Measurements from ENCODE around the gene SEPTIN2. TPM values are rescaled to one million over a fixed set of nuclear protein-coding genes. Genes with fewer than 3 reads are reported as not detected.

Gene SEPTIN2
- total and polyA plus RNA-seq, 4 donors = 218 to 394 (median 294) TPM

- 89 to 94% methylated on average over 6 of the region's 6 CpGs for WGBS, 2 donors
- Histone ChIP-seq H3K36me3 (ENCODE audit: control insufficient read depth in 1 of 2, insufficient read depth in 2 of 2, low read length in 1 of 2) (no peaks in the 10 kb centered on the region), H3K27ac (ENCODE audit: low read depth in 1 of 2, low read length in 2 of 2) (no peak overlapping the region), H3K4me1 (ENCODE audit: control insufficient read depth in 1 of 2, insufficient read depth in 2 of 2, low read length in 2 of 2) (no peaks in the 10 kb centered on the region), H3K4me3 (ENCODE audit: low read length in 2 of 2) (no peak overlapping the region), H3K9me3 (ENCODE audit: control insufficient read depth, low read length) (no peaks in the 10 kb centered on the region), H3K27me3 (ENCODE audit: control insufficient read depth in 1 of 2, insufficient read depth in 2 of 2, low read length in 1 of 2) (no peaks in the 10 kb centered on the region)
- ATAC-seq (ENCODE audit: low FRiP score) (no peak), DNase-seq (no peak)
- intact Hi-C loops (cut with DNase I) = no loop called here
Observed at GRCh38 chr2:241307055-241307454, 8.7 kb upstream of the SEPTIN2 start.

- no peaks in the 10 kb centered on the region for H3K4me1 ChIP-seq (ENCODE audit: control insufficient read depth in 1 of 2, insufficient read depth in 2 of 2, low read length in 2 of 2)
Observed at GRCh38 chr2:241308267-241308666, 7.5 kb upstream of the SEPTIN2 start.

GRCh38 chr2:241308832-241309500, 6.8 kb upstream of the SEPTIN2 start:
- Histone ChIP-seq H3K36me3 (ENCODE audit: control insufficient read depth in 1 of 2, insufficient read depth in 2 of 2, low read length in 1 of 2) (no peaks in the 10 kb centered on the region), H3K27ac (ENCODE audit: low read depth in 1 of 2, low read length in 2 of 2) (no peak overlapping the region), H3K27me3 (ENCODE audit: control insufficient read depth in 1 of 2, insufficient read depth in 2 of 2, low read length in 1 of 2) (no peaks in the 10 kb centered on the region), H3K4me3 (ENCODE audit: low read length in 2 of 2) (no peak overlapping the region), H3K4me1 (ENCODE audit: control insufficient read depth in 1 of 2, insufficient read depth in 2 of 2, low read length in 2 of 2) (peaks cover 0 to 3% of the 10 kb centered on the region in 2 donors), H3K9me3 (ENCODE audit: control insufficient read depth, low read length) (no peaks in the 10 kb centered on the region)
- intact Hi-C loops (cut with DNase I) = no loop called here
- 84% methylated on average over 18 of the region's 18 CpGs for WGBS, 2 donors
- no peak for ATAC-seq (ENCODE audit: low FRiP score)
- DNase-seq = no peak

More at GRCh38 chr2:241308267-241308666, 7.5 kb upstream of the SEPTIN2 start:
- ATAC-seq (ENCODE audit: low FRiP score) (no peak), DNase-seq (no peak)
- no peaks in the 10 kb centered on the region for H3K9me3 ChIP-seq (ENCODE audit: control insufficient read depth, low read length)
- H3K36me3 ChIP-seq (ENCODE audit: control insufficient read depth in 1 of 2, insufficient read depth in 2 of 2, low read length in 1 of 2) = no peaks in the 10 kb centered on the region
- 45 to 48% methylated on average over 5 of the region's 5 CpGs for WGBS, 2 donors
- no peak overlapping the region for H3K27ac ChIP-seq (ENCODE audit: low read depth in 1 of 2, low read length in 2 of 2)
- no peak overlapping the region for H3K4me3 ChIP-seq (ENCODE audit: low read length in 2 of 2)
- intact Hi-C loops (cut with DNase I) = no loop called here
- H3K27me3 ChIP-seq (ENCODE audit: control insufficient read depth in 1 of 2, insufficient read depth in 2 of 2, low read length in 1 of 2) = no peaks in the 10 kb centered on the region

GRCh38 chr2:241309684-241310117, 6.0 kb upstream of the SEPTIN2 start:
- Histone ChIP-seq H3K4me3 (ENCODE audit: low read length in 2 of 2) (no peak overlapping the region), H3K36me3 (ENCODE audit: control insufficient read depth in 1 of 2, insufficient read depth in 2 of 2, low read length in 1 of 2) (no peaks in the 10 kb centered on the region), H3K9me3 (ENCODE audit: control insufficient read depth, low read length) (no peaks in the 10 kb centered on the region), H3K27me3 (ENCODE audit: control insufficient read depth in 1 of 2, insufficient read depth in 2 of 2, low read length in 1 of 2) (no peaks in the 10 kb centered on the region), H3K27ac (ENCODE audit: low read depth in 1 of 2, low read length in 2 of 2) (no peak overlapping the region), H3K4me1 (ENCODE audit: control insufficient read depth in 1 of 2, insufficient read depth in 2 of 2, low read length in 2 of 2) (peaks cover 0 to 3% of the 10 kb centered on the region in 2 donors)
- 55 to 62% methylated on average over 2 of the region's 2 CpGs for WGBS, 2 donors
- ATAC-seq (ENCODE audit: low FRiP score) (peak; percentile 45), DNase-seq (peak in 1 of 2 donors; percentile 48)
- intact Hi-C loops (cut with DNase I) = no loop called here

GRCh38 chr2:241310917-241311566, 4.7 kb upstream of the SEPTIN2 start:
- Histone ChIP-seq H3K4me3 (ENCODE audit: low read length in 2 of 2) (no peak overlapping the region), H3K9me3 (ENCODE audit: control insufficient read depth, low read length) (no peaks in the 10 kb centered on the region), H3K4me1 (ENCODE audit: control insufficient read depth in 1 of 2, insufficient read depth in 2 of 2, low read length in 2 of 2) (peaks cover 0 to 3% of the 10 kb centered on the region in 2 donors), H3K27me3 (ENCODE audit: control insufficient read depth in 1 of 2, insufficient read depth in 2 of 2, low read length in 1 of 2) (no peaks in the 10 kb centered on the region), H3K27ac (ENCODE audit: low read depth in 1 of 2, low read length in 2 of 2) (no peak overlapping the region), H3K36me3 (ENCODE audit: control insufficient read depth in 1 of 2, insufficient read depth in 2 of 2, low read length in 1 of 2) (no peaks in the 10 kb centered on the region)
- intact Hi-C loops (cut with DNase I) = no loop called here
- DNase-seq (no peak), ATAC-seq (ENCODE audit: low FRiP score) (no peak)
- WGBS, 2 donors = 89 to 90% methylated on average over 13 of the region's 13 CpGs

GRCh38 chr2:241312082-241312481, 3.6 kb upstream of the SEPTIN2 start:
- WGBS, 2 donors = 76 to 79% methylated on average over 4 of the region's 4 CpGs
- Histone ChIP-seq H3K4me1 (ENCODE audit: control insufficient read depth in 1 of 2, insufficient read depth in 2 of 2, low read length in 2 of 2) (peaks cover 0 to 5% of the 10 kb centered on the region in 2 donors), H3K27me3 (ENCODE audit: control insufficient read depth in 1 of 2, insufficient read depth in 2 of 2, low read length in 1 of 2) (no peaks in the 10 kb centered on the region), H3K9me3 (ENCODE audit: control insufficient read depth, low read length) (no peaks in the 10 kb centered on the region), H3K4me3 (ENCODE audit: low read length in 2 of 2) (no peak overlapping the region), H3K36me3 (ENCODE audit: control insufficient read depth in 1 of 2, insufficient read depth in 2 of 2, low read length in 1 of 2) (no peaks in the 10 kb centered on the region), H3K27ac (ENCODE audit: low read depth in 1 of 2, low read length in 2 of 2) (no peak overlapping the region)
- ATAC-seq (ENCODE audit: low FRiP score) = no peak
- DNase-seq = no peak
- intact Hi-C loops (cut with DNase I) = no loop called here

GRCh38 chr2:241313543-241314095, 2.1 kb upstream of the SEPTIN2 start:
- Histone ChIP-seq H3K27ac (ENCODE audit: low read depth in 1 of 2, low read length in 2 of 2) (no peak overlapping the region), H3K9me3 (ENCODE audit: control insufficient read depth, low read length) (no peaks in the 10 kb centered on the region), H3K36me3 (ENCODE audit: control insufficient read depth in 1 of 2, insufficient read depth in 2 of 2, low read length in 1 of 2) (no peaks in the 10 kb centered on the region), H3K27me3 (ENCODE audit: control insufficient read depth in 1 of 2, insufficient read depth in 2 of 2, low read length in 1 of 2) (no peaks in the 10 kb centered on the region), H3K4me3 (ENCODE audit: low read length in 2 of 2) (no peak overlapping the region), H3K4me1 (ENCODE audit: control insufficient read depth in 1 of 2, insufficient read depth in 2 of 2, low read length in 2 of 2) (peaks cover 0 to 5% of the 10 kb centered on the region in 2 donors)
- intact Hi-C loops (cut with DNase I) = loop anchor here in 1 of 2 donors (1.0 to 2.0 kb wide), 2 partner anchors 40 to 43 kb away; partner anchors contain the start of gene FARP2
- DNase-seq (no peak), ATAC-seq (ENCODE audit: low FRiP score) (no peak)
- 86 to 91% methylated on average over 8 of the region's 8 CpGs for WGBS, 2 donors

GRCh38 chr2:241314226-241315092, 1.3 kb upstream of the SEPTIN2 start:
- no peak for DNase-seq
- WGBS, 2 donors = 4% methylated on average over 33 to 38 of the region's 38 CpGs
- Histone ChIP-seq H3K27me3 (ENCODE audit: control insufficient read depth in 1 of 2, insufficient read depth in 2 of 2, low read length in 1 of 2) (no peaks in the 10 kb centered on the region), H3K27ac (ENCODE audit: low read depth in 1 of 2, low read length in 2 of 2) (peak overlapping the region; percentile 81 to 98), H3K4me3 (ENCODE audit: low read length in 2 of 2) (peak overlapping the region; percentile 65 to 81), H3K9me3 (ENCODE audit: control insufficient read depth, low read length) (no peaks in the 10 kb centered on the region), H3K4me1 (ENCODE audit: control insufficient read depth in 1 of 2, insufficient read depth in 2 of 2, low read length in 2 of 2) (peaks cover 0 to 5% of the 10 kb centered on the region in 2 donors), H3K36me3 (ENCODE audit: control insufficient read depth in 1 of 2, insufficient read depth in 2 of 2, low read length in 1 of 2) (no peaks in the 10 kb centered on the region)
- intact Hi-C loops (cut with DNase I) = loop anchor here (1.0 to 5.0 kb wide), 4 partner anchors 38 to 42 kb away; partner anchors contain the start of gene FARP2 (in 1 of the 2)
- no peak for ATAC-seq (ENCODE audit: low FRiP score)
